CD4-positive, alpha-beta T cell treated with Interleukin-1 beta for 1 hour (primary cell): ENCODE results near the gene TCF25.

Experiments
- DNase-seq, 2 donors: peaks; one replicate each; pipeline ENCODE4 v3.0.0-alpha.2; 2020 to 2022

The TCF25 gene

GRCh38 chr16:89881368-89881730, 8.0 kb downstream of the TCF25 start:
- no peak for DNase-seq

GRCh38 chr16:89883346-89884040, 10.1 kb downstream of the TCF25 start:
- DNase-seq, result no peak

GRCh38 chr16:89884041-89884421, 10.6 kb downstream of the TCF25 start:
- no peak for DNase-seq

GRCh38 chr16:89887243-89887642, 13.9 kb downstream of the TCF25 start:
- DNase-seq, result no peak

GRCh38 chr16:89890200-89890599, 16.8 kb downstream of the TCF25 start:
- DNase-seq, result no peak

- DNase-seq, result no peak
Measured at GRCh38 chr16:89890886-89891657, 17.7 kb downstream of the TCF25 start.

- DNase-seq, result no peak
Measured at GRCh38 chr16:89892055-89892630, 18.8 kb downstream of the TCF25 start.

GRCh38 chr16:89892635-89893034, 19.2 kb downstream of the TCF25 start:
- DNase-seq, result no peak

- DNase-seq, result no peak
Measured at GRCh38 chr16:89893642-89894548, 20.5 kb downstream of the TCF25 start.

- DNase-seq, result no peak
Measured at GRCh38 chr16:89895482-89896250, 22.3 kb downstream of the TCF25 start.

GRCh38 chr16:89897204-89897603, 23.8 kb downstream of the TCF25 start:
- DNase-seq, result no peak

- no peak for DNase-seq
Measured at GRCh38 chr16:89898201-89898967, 25.0 kb downstream of the TCF25 start.

GRCh38 chr16:89899879-89900481, 26.6 kb downstream of the TCF25 start:
- no peak for DNase-seq

GRCh38 chr16:89900885-89901284, 27.5 kb downstream of the TCF25 start:
- no peak for DNase-seq

- DNase-seq, result no peak
Measured at GRCh38 chr16:89902980-89903379, 29.6 kb downstream of the TCF25 start.

- DNase-seq, result no peak
Measured at GRCh38 chr16:89903908-89904515, 30.6 kb downstream of the TCF25 start.

- no peak for DNase-seq
Measured at GRCh38 chr16:89904606-89905510, 31.5 kb downstream of the TCF25 start.

GRCh38 chr16:89905511-89906139, 32.2 kb downstream of the TCF25 start:
- no peak for DNase-seq
